ENCODE data around the gene ZNF593OS. TPM values are rescaled to one million over a fixed set of nuclear protein-coding genes. Genes with fewer than 3 reads are reported as not detected.

The ZNF593OS gene
- total and polyA plus RNA-seq, 4 donors, result 0.10 to 0.32 TPM; not detected in 2

DNA sequence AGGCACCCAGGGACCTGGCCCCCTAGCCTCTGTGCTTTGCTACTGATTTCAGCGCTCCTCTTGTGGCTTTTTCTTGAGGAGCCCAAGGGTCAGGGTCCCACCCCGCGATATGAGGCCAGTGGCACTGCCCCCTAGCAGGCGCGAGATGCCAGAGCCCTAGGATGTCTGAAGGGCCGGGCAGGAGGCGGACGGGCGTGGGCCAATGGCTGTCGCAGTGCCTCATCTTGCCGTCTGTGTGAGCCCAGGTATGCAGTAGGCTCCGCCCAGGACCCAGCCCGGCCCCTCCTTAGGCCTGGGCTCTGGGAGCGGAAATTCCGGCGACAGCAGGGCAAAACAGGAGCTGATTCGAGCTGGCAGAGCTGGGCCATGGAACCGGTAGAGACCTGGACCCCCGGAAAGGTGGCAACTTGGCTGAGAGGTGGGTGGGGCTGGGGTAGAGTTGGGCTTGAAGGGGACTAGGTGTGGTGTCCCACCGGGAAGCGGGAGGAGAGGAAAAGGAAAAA, 5.6 kb upstream of the ZNF593OS start, which contains the start of gene CNKSR1:
TSS of gene CNKSR1 (plus strand) at position 310 of the 503 bp plus-strand sequence. CDS start at position 367, 57 bp downstream.
- H3K4me1 ChIP-seq (ENCODE audit: control insufficient read depth in 4 of 4, insufficient read depth in 4 of 4, low read length in 3 of 4), result no peaks in the 10 kb centered on the region
- TF ChIP-seq GABPA (IDR thresholded peaks at IDR 0.05 in 1 of 2, conservative IDR thresholded peaks at IDR 0.05 in 1 of 2), result no peak
- no peak within 1 kb of the TSS for H3K9ac ChIP-seq (ENCODE audit: low read depth in 1 of 2, low read length in 2 of 2)
- no peak within 1 kb of the TSS for H3K27ac ChIP-seq (ENCODE audit: low read depth in 1 of 2, low read length in 2 of 2)
- H3K4me3 ChIP-seq (ENCODE audit: low read depth in 1 of 3, low read length in 3 of 3), result no peak within 1 kb of the TSS
- no peak for DNase-seq (ENCODE audit: low spot score)
- no peaks in the 10 kb centered on the region for H3K9me3 ChIP-seq (ENCODE audit: control insufficient read depth in 4 of 4, low read length in 3 of 4)
- no peaks in the 10 kb centered on the region for H3K36me3 ChIP-seq (ENCODE audit: control insufficient read depth in 4 of 4, insufficient read depth in 3 of 4, low read depth in 1 of 4, low read length in 3 of 4)
- 42% methylated on average over 21 of the region's 21 CpGs for WGBS
- no peaks in the 10 kb centered on the region for H3K27me3 ChIP-seq (ENCODE audit: control insufficient read depth in 4 of 4, insufficient read depth in 4 of 4, low read length in 3 of 4)

DNA sequence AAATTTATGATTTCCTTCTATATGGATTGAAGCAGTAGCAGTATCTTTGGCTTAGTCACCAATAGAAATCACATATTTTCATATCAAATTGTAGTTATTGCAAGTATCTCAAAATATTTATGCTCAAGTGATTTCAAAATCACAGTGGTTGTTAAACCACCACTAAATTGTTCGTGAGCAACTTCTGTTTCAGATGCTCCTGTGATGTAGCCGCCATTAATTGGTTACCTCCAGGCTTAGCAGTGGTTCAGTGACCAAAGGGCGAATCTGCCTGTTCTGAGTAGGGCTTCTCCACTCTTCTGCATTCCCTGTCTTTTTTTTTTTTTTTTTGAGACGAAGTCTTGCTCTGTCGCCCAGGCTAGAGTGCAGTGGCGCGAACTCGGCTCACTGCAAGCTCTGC, 3.7 kb upstream of the ZNF593OS start:
- no peak overlapping the region for H3K9ac ChIP-seq (ENCODE audit: low read depth in 1 of 2, low read length in 2 of 2)
- no peak overlapping the region for H3K4me3 ChIP-seq (ENCODE audit: low read depth in 1 of 3, low read length in 3 of 3)
- no peak overlapping the region for H3K27ac ChIP-seq (ENCODE audit: low read depth in 1 of 2, low read length in 2 of 2)
- no peak for TF ChIP-seq MAX (IDR thresholded peaks at IDR 0.05)
- TF ChIP-seq FOXA1 (IDR thresholded peaks at IDR 0.05), result no peak
- no peak for TF ChIP-seq NR2F2 (IDR thresholded peaks at IDR 0.05)
- TF ChIP-seq HNF4G (IDR thresholded peaks at IDR 0.05), result no peak
- no peaks in the 10 kb centered on the region for H3K36me3 ChIP-seq (ENCODE audit: control insufficient read depth in 4 of 4, insufficient read depth in 3 of 4, low read depth in 1 of 4, low read length in 3 of 4)
- no peaks in the 10 kb centered on the region for H3K9me3 ChIP-seq (ENCODE audit: control insufficient read depth in 4 of 4, low read length in 3 of 4)
- H3K27me3 ChIP-seq (ENCODE audit: control insufficient read depth in 4 of 4, insufficient read depth in 4 of 4, low read length in 3 of 4), result no peaks in the 10 kb centered on the region
- 96% methylated on average over 8 of the region's 8 CpGs for WGBS
- DNase-seq (ENCODE audit: low spot score), result no peak
- peaks cover 4 to 11% (median 7%) of the 10 kb centered on the region in 4 donors for H3K4me1 ChIP-seq (ENCODE audit: control insufficient read depth in 4 of 4, insufficient read depth in 4 of 4, low read length in 3 of 4)

DNA sequence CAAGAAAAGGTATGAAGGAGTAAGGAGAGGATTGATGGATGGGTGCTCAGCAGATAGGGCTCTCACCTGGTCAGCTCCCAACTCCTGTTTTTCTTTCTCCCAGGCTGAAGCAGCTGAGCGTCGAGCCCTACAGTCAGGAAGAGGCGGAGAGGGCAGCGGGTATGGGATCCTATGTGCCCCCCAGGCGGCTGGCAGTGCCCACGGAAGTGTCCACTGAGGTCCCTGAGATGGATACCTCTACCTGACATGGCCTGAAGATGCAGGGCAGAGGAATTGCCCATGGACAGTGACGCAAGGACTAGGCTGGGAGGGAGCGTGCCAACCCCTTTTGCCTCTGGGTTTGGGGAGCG, 1.2 kb downstream of the ZNF593OS start:
- H3K4me1 ChIP-seq (ENCODE audit: control insufficient read depth in 4 of 4, insufficient read depth in 4 of 4, low read length in 3 of 4), result peaks cover 6 to 18% (median 7%) of the 10 kb centered on the region in 4 donors
- DNase-seq (ENCODE audit: low spot score), result no peak
- no peaks in the 10 kb centered on the region for H3K27me3 ChIP-seq (ENCODE audit: control insufficient read depth in 4 of 4, insufficient read depth in 4 of 4, low read length in 3 of 4)
- no peaks in the 10 kb centered on the region for H3K36me3 ChIP-seq (ENCODE audit: control insufficient read depth in 4 of 4, insufficient read depth in 3 of 4, low read depth in 1 of 4, low read length in 3 of 4)
- H3K9ac ChIP-seq (ENCODE audit: low read depth in 1 of 2, low read length in 2 of 2), result peak overlapping the region; percentile 51 to 90
- 79% methylated on average over 9 of the region's 9 CpGs for WGBS
- no peak overlapping the region for H3K27ac ChIP-seq (ENCODE audit: low read depth in 1 of 2, low read length in 2 of 2)
- TF ChIP-seq REST (IDR thresholded peaks at IDR 0.05), result no peak
- no peak for TF ChIP-seq HNF4A (conservative IDR thresholded peaks at IDR 0.05)
- TF ChIP-seq EGR1 (IDR thresholded peaks at IDR 0.05; ENCODE audit: low read depth in 2 of 2), result no peak
- TF ChIP-seq TAF1 (conservative IDR thresholded peaks at IDR 0.05), result no peak
- no peak for TF ChIP-seq ATF3 (IDR thresholded peaks at IDR 0.05)
- no peak for TF ChIP-seq HNF4G (IDR thresholded peaks at IDR 0.05)
- TF ChIP-seq RAD21 (IDR thresholded peaks at IDR 0.05), result no peak
- TF ChIP-seq GABPA (IDR thresholded peaks at IDR 0.05 in 1 of 2, conservative IDR thresholded peaks at IDR 0.05 in 1 of 2), result no peak
- TF ChIP-seq RXRA (IDR thresholded peaks at IDR 0.05), result no peak
- no peak for TF ChIP-seq MAX (IDR thresholded peaks at IDR 0.05)
- TF ChIP-seq NR2F2 (IDR thresholded peaks at IDR 0.05), result no peak
- TF ChIP-seq, protein P1, sequence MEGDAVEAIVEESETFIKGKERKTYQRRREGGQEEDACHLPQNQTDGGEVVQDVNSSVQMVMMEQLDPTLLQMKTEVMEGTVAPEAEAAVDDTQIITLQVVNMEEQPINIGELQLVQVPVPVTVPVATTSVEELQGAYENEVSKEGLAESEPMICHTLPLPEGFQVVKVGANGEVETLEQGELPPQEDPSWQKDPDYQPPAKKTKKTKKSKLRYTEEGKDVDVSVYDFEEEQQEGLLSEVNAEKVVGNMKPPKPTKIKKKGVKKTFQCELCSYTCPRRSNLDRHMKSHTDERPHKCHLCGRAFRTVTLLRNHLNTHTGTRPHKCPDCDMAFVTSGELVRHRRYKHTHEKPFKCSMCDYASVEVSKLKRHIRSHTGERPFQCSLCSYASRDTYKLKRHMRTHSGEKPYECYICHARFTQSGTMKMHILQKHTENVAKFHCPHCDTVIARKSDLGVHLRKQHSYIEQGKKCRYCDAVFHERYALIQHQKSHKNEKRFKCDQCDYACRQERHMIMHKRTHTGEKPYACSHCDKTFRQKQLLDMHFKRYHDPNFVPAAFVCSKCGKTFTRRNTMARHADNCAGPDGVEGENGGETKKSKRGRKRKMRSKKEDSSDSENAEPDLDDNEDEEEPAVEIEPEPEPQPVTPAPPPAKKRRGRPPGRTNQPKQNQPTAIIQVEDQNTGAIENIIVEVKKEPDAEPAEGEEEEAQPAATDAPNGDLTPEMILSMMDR (IDR thresholded peaks at IDR 0.05; ENCODE audit: low read depth, low read length, missing input control), result no peak
- TF ChIP-seq FOXA1 (IDR thresholded peaks at IDR 0.05), result no peak
- TF ChIP-seq SP1 (IDR thresholded peaks at IDR 0.05), result no peak
- TF ChIP-seq JUND (IDR thresholded peaks at IDR 0.05), result no peak
- no peak for TF ChIP-seq FOXA2 (IDR thresholded peaks at IDR 0.05)
- no peaks in the 10 kb centered on the region for H3K9me3 ChIP-seq (ENCODE audit: control insufficient read depth in 4 of 4, low read length in 3 of 4)
- peak overlapping the region; percentile 59 to 90 (median 84) for H3K4me3 ChIP-seq (ENCODE audit: low read depth in 1 of 3, low read length in 3 of 3)

Data from liver (tissue), 9 donors.